HCT116 (cell line): ENCODE results near the gene GDAP1L1. TPM values are rescaled to one million over a fixed set of nuclear protein-coding genes. Genes with fewer than 3 reads are reported as not detected.

ENCODE experiments used
- ATAC-seq: fragments of 200-7000 bp; cut with Tn5 transposase; 2 replicates; pipeline ENCODE4 v1.9.1; 2020; ENCODE audit warnings: mild to moderate bottlenecking, moderate library complexity
- BruUV-seq: library from RNA; stranded (reverse); fragments of 400-500 nt; replicated peaks from 2 replicates; lab custom pipeline; 2021; lab: Mats Ljungman, UMichigan
- CTCF ChIA-PET: fragments of 300-600 bp; sonication (Branson Sonifier 250); formaldehyde crosslinking; loops from one replicate; lab custom pipeline; 2021; ENCODE audit warnings: antibody characterized with exemption; lab: Charles Lee
- POLR2A ChIA-PET: fragments of 300-600, 350-600 bp; sonication (Branson Sonifier 250); formaldehyde crosslinking; loops from one replicate; lab custom pipeline; 2021; ENCODE audit warnings: antibody characterized with exemption; lab: Charles Lee
- RAD21 ChIA-PET, 2 experiments: fragments of 300-600 bp; sonication (Branson Sonifier 250); formaldehyde crosslinking; loops; one replicate each; lab custom pipeline; 2023; ENCODE audit warnings: low total read pairs in 2 of 2; ENCODE audit not compliant: uncharacterized antibody in 2 of 2, unreplicated experiment in 2 of 2, low non-redundant PET in 1 of 2; lab: Charles Lee
- DNase-seq: peaks from one replicate; pipeline ENCODE4 v3.0.0-alpha.2; 2010; ENCODE audit warnings: low read depth, low spot score
- H2AFZ ChIP-seq: fragments of 200-600 bp; shearing (Covaris generic), sonication (generic); 2 replicates; pipeline ENCODE4 v1.6.1; 2017; ENCODE audit warnings: low read depth, mixed run types, mixed read lengths, antibody characterized with exemption, low read length; ENCODE audit not compliant: poor library complexity, severe bottlenecking
- H3K27ac ChIP-seq: 2 replicates; pipeline ENCODE4 v1.5.1; 2012; ENCODE audit warnings: low read depth, low read length
- H3K27me3 ChIP-seq: fragments of 200-600 bp; sonication (generic); 2 replicates; pipeline ENCODE4 v1.6.1; 2016; ENCODE audit warnings: mixed run types, low read length, mixed read lengths; ENCODE audit not compliant: insufficient read depth
- H3K36me3 ChIP-seq, 2 experiments: fragments of 200-500 bp in 1 of 2; fragments of 200-600 bp in 1 of 2; sonication (Bioruptor generic) in 1 of 2; sonication (generic) in 1 of 2; 2 replicates each; pipeline versions ENCODE4 v1.5.1 to v1.6.1; 2014 to 2016; ENCODE audit warnings: low read length in 2 of 2, inconsistent platforms in 1 of 2, mixed read lengths in 1 of 2, mixed run types in 1 of 2; ENCODE audit not compliant: insufficient read depth in 2 of 2, control insufficient read depth in 1 of 2
- H3K4me1 ChIP-seq, 2 experiments: fragments of 200-600 bp in 1 of 2; sonication (generic) in 1 of 2; 2 replicates each; pipeline versions ENCODE4 v1.5.1 to v1.6.1; 2012 to 2017; ENCODE audit warnings: low read length in 2 of 2, inconsistent platforms in 1 of 2, mild to moderate bottlenecking in 1 of 2, mixed read lengths in 1 of 2, mixed run types in 1 of 2, moderate library complexity in 1 of 2; ENCODE audit not compliant: insufficient read depth in 2 of 2, control insufficient read depth in 1 of 2
- H3K4me2 ChIP-seq: fragments of 200-600 bp; sonication (generic); 2 replicates; pipeline ENCODE4 v1.6.1; 2017; ENCODE audit warnings: mixed run types, low read length, mixed read lengths
- H3K4me3 ChIP-seq, 2 experiments: fragments of 200-600 bp in 1 of 2; sonication (generic) in 1 of 2; replicated peaks in 1 of 2; 2 replicates each; pipeline ENCODE4 v1.5.1; 2011 to 2016; ENCODE audit warnings: low read length in 2 of 2, control low read depth in 1 of 2, low read depth in 1 of 2, mild to moderate bottlenecking in 1 of 2, mixed read lengths in 1 of 2, mixed run types in 1 of 2
- H3K79me2 ChIP-seq: fragments of 200-600 bp; sonication (generic); 2 replicates; pipeline ENCODE4 v1.6.1; 2017; ENCODE audit warnings: mild to moderate bottlenecking, mixed run types, low read length, moderate library complexity, mixed read lengths; ENCODE audit not compliant: insufficient read depth
- H3K9ac ChIP-seq: fragments of 200-600 bp; sonication (generic); 2 replicates; pipeline ENCODE4 v1.6.1; 2016; ENCODE audit warnings: low read length, mixed read lengths
- H3K9me2 ChIP-seq: fragments of 200-600 bp; sonication (generic), shearing (Covaris generic); 2 replicates; pipeline ENCODE4 v1.6.1; 2017; ENCODE audit warnings: mixed run types, mild to moderate bottlenecking, moderate library complexity; ENCODE audit not compliant: insufficient read depth
- H3K9me3 ChIP-seq, 2 experiments: fragments of 200-500 bp in 1 of 2; fragments of 200-600 bp in 1 of 2; sonication (Bioruptor generic) in 1 of 2; sonication (generic) in 1 of 2; 2 replicates each; pipeline ENCODE4 v1.6.1; 2014 to 2017; ENCODE audit warnings: low read length in 2 of 2, mixed read lengths in 2 of 2, inconsistent platforms in 1 of 2, low read depth in 1 of 2, mild to moderate bottlenecking in 1 of 2, mixed run types in 1 of 2, moderate library complexity in 1 of 2; ENCODE audit not compliant: control insufficient read depth in 1 of 2, insufficient read depth in 1 of 2
- H4K20me1 ChIP-seq: fragments of 200-600 bp; sonication (generic), shearing (Covaris generic); 2 replicates; pipeline ENCODE4 v1.6.1; 2017; ENCODE audit warnings: mixed run types, mild to moderate bottlenecking, moderate library complexity; ENCODE audit not compliant: insufficient read depth
- ELF1 ChIP-seq: IDR thresholded peaks from 2 replicates; pipeline ENCODE4 v1.6.1; 2012; ENCODE audit warnings: low read depth, borderline replicate concordance
- POLR2AphosphoS5 ChIP-seq: IDR thresholded peaks from 2 replicates; pipeline ENCODE4 v1.6.1; 2011; ENCODE audit warnings: mild to moderate bottlenecking, low read depth, low read length, moderate library complexity
- RAD21 ChIP-seq: IDR thresholded peaks from 2 replicates; pipeline ENCODE4 v1.6.1; 2012; ENCODE audit warnings: low read depth, mild to moderate bottlenecking
- REST ChIP-seq: IDR thresholded peaks from 2 replicates; pipeline ENCODE4 v1.6.1; 2012; ENCODE audit warnings: low read depth
- ZFX ChIP-seq: fragments of 450-650 bp; IDR thresholded peaks from 2 replicates; pipeline ENCODE4 v1.6.1; 2017
- intact Hi-C: fragments of 100-400 bp; cut with micrococcal nuclease; formaldehyde crosslinking; loops from 2 replicates; pipeline ENCODE4 v1.10.0; 2022
- total RNA-seq: library from RNA; stranded (reverse); gene quantifications from one replicate; pipeline ENCODE4 v1.2.1, GENCODE V29; 2021; ENCODE audit not compliant: unreplicated experiment

The GDAP1L1 gene
- total RNA-seq, 1 experiment from 2014 or later, result not detected

GRCh38 chr20:44284032-44284431 is 36.9 kb downstream of the GDAP1L1 start:
- CTCF ChIA-PET, result no interaction called here
- H3K9ac ChIP-seq, result no peak overlapping the region
- H3K9me2 ChIP-seq, result no peaks in the 10 kb centered on the region
- no peak for TF ChIP-seq ELF1
- TF ChIP-seq ZFX, result no peak
- TF ChIP-seq REST, result no peak
- TF ChIP-seq POLR2AphosphoS5, result no peak
- TF ChIP-seq RAD21, result no peak
- TF ChIP-seq, all 23 proteins: peak for 0
- no peak for DNase-seq
- Histone ChIP-seq H3K79me2 (no peaks in the 10 kb centered on the region), H3K4me2 (no peak overlapping the region), H3K4me1 (peaks cover 0 to 17% of the 10 kb centered on the region in 2 experiments; a peak in 1 of 4 replicates), H2AFZ (no peak overlapping the region), H3K4me3 (no peak overlapping the region), H4K20me1 (no peaks in the 10 kb centered on the region), H3K27me3 (no peaks in the 10 kb centered on the region), H3K36me3 (no peaks in the 10 kb centered on the region), H3K9me3 (no peaks in the 10 kb centered on the region), H3K27ac (no peak overlapping the region)
- ChIA-PET RAD21 (no interaction called here), POLR2A (no interaction called here)
- ATAC-seq, result no peak
- no TSS peak for BruUV-seq
- intact Hi-C loops, result no loop called here
